CD4-positive, CD25-positive, alpha-beta regulatory T cell (primary cell): ENCODE data around the gene NPAS2. TPM values are rescaled to one million over a fixed set of nuclear protein-coding genes. Genes with fewer than 3 reads are reported as not detected.

Experiments used
- ATAC-seq, 2 donors: fragments of 150-1000 bp; cut with Tn5 transposase; one replicate each; pipeline ENCODE4 v1.10.0; 2021; ENCODE audit warnings: low read depth in 2 of 2, moderate number of reproducible peaks in 2 of 2, moderate library complexity in 1 of 2
- DNase-seq, 3 donors: peaks; one replicate each; pipeline versions ENCODE4 v3.0.0 to v3.0.0-alpha.2; 2012 to 2022; ENCODE audit warnings: mixed read lengths in 1 of 3
- H3K27ac ChIP-seq: one replicate; pipeline ENCODE4 v1.7.0; 2013; ENCODE audit warnings: mild to moderate bottlenecking, low read length; ENCODE audit not compliant: insufficient read depth, poor library complexity, severe bottlenecking
- H3K27me3 ChIP-seq: one replicate; pipeline ENCODE4 v1.7.0; 2013; ENCODE audit warnings: low read length; ENCODE audit not compliant: control insufficient read depth, insufficient read depth
- H3K36me3 ChIP-seq: one replicate; pipeline ENCODE4 v1.7.0; 2013; ENCODE audit warnings: mild to moderate bottlenecking, low read length, moderate library complexity; ENCODE audit not compliant: control insufficient read depth, insufficient read depth
- H3K4me1 ChIP-seq: 2 replicates; pipeline ENCODE4 v1.7.0; 2013; ENCODE audit warnings: mild to moderate bottlenecking, low read length; ENCODE audit not compliant: insufficient read depth, control insufficient read depth, poor library complexity, severe bottlenecking
- H3K4me3 ChIP-seq: one replicate; pipeline ENCODE4 v1.7.0; 2013; ENCODE audit warnings: low read depth, mild to moderate bottlenecking, low read length, moderate library complexity
- H3K9me3 ChIP-seq, 2 experiments: 1 replicate in 1 of 2; 2 replicates in 1 of 2; pipeline ENCODE4 v1.7.0; 2013; ENCODE audit warnings: low read length in 2 of 2, mild to moderate bottlenecking in 1 of 2, moderate library complexity in 1 of 2; ENCODE audit not compliant: control insufficient read depth in 2 of 2
- H3K27ac Mint-ChIP-seq, 3 donors: one replicate each; pipeline ENCODE4 v1.8.0; 2020 to 2022; ENCODE audit warnings: mild to moderate bottlenecking in 3 of 3, mixed read lengths in 3 of 3, moderate library complexity in 2 of 3
- H3K27me3 Mint-ChIP-seq: one replicate; pipeline ENCODE4 v1.8.0; 2022; ENCODE audit warnings: mild to moderate bottlenecking, mixed read lengths
- H3K36me3 Mint-ChIP-seq: one replicate; pipeline ENCODE4 v1.8.0; 2020; ENCODE audit warnings: mixed read lengths
- H3K4me1 Mint-ChIP-seq, 4 donors: one replicate each; pipeline ENCODE4 v1.8.0; 2020 to 2022; ENCODE audit warnings: mixed read lengths in 4 of 4, mild to moderate bottlenecking in 1 of 4
- H3K4me3 Mint-ChIP-seq, 4 donors: one replicate each; pipeline ENCODE4 v1.8.0; 2020 to 2022; ENCODE audit warnings: mild to moderate bottlenecking in 4 of 4, mixed read lengths in 4 of 4, moderate library complexity in 3 of 4
- H3K9me3 Mint-ChIP-seq, 7 donors: one replicate each; pipeline ENCODE4 v1.8.0; 2020 to 2022; ENCODE audit warnings: mixed read lengths in 7 of 7, mild to moderate bottlenecking in 3 of 7, moderate library complexity in 2 of 7
- polyA plus RNA-seq, 4 donors: library from polyadenylated mRNA; unstranded; fragments of 300-500 nt; fragmentation: Illumina TruSeq; gene quantifications; one replicate each; pipeline ENCODE4 v1.2.3, GENCODE V29; 2021
- total RNA-seq: library from RNA; stranded (reverse); gene quantifications from one replicate; pipeline ENCODE4 v1.2.3, GENCODE V29; 2022

Gene NPAS2
- total and polyA plus RNA-seq, 5 donors from 2014 or later: 0.22 to 0.72 (median 0.54) TPM; not detected in 1

DNA sequence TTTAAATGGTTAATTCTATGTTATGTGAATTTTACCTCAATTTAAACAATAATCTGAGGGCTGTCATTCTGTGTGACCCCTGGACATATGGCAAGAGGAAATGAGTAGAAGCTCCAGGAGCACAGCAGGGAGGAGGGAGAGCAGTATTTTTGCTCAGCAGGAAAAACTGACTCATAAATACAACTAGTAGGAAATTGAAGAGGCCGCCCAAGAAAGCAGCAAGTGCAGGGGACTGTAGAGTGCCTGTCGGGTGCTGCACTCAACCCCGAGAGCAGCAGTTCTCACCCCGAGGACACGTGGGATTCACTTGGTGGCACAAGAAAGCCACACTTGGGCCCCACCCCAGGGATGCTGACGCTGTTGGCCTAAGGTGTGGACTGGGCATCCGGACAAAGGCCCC, 60.8 kb downstream of the NPAS2 start:
- no peaks in the 10 kb centered on the region for H3K9me3 ChIP-seq
- H3K4me3 ChIP-seq: no peak overlapping the region
- no peaks in the 10 kb centered on the region for H3K27me3 ChIP-seq
- no peak for ATAC-seq
- no peak overlapping the region for H3K4me3 Mint-ChIP-seq
- no peaks in the 10 kb centered on the region for H3K36me3 Mint-ChIP-seq
- no peak overlapping the region for H3K27ac Mint-ChIP-seq
- DNase-seq: no peak
- H3K27me3 Mint-ChIP-seq: peaks cover 10% of the 10 kb centered on the region
- H3K27ac ChIP-seq: no peak overlapping the region
- no peaks in the 10 kb centered on the region for H3K36me3 ChIP-seq
- H3K4me1 Mint-ChIP-seq: no peaks in the 10 kb centered on the region
- no peaks in the 10 kb centered on the region for H3K4me1 ChIP-seq
- H3K9me3 Mint-ChIP-seq: peaks cover 0 to 4% (median 0%) of the 10 kb centered on the region in 7 donors

DNA sequence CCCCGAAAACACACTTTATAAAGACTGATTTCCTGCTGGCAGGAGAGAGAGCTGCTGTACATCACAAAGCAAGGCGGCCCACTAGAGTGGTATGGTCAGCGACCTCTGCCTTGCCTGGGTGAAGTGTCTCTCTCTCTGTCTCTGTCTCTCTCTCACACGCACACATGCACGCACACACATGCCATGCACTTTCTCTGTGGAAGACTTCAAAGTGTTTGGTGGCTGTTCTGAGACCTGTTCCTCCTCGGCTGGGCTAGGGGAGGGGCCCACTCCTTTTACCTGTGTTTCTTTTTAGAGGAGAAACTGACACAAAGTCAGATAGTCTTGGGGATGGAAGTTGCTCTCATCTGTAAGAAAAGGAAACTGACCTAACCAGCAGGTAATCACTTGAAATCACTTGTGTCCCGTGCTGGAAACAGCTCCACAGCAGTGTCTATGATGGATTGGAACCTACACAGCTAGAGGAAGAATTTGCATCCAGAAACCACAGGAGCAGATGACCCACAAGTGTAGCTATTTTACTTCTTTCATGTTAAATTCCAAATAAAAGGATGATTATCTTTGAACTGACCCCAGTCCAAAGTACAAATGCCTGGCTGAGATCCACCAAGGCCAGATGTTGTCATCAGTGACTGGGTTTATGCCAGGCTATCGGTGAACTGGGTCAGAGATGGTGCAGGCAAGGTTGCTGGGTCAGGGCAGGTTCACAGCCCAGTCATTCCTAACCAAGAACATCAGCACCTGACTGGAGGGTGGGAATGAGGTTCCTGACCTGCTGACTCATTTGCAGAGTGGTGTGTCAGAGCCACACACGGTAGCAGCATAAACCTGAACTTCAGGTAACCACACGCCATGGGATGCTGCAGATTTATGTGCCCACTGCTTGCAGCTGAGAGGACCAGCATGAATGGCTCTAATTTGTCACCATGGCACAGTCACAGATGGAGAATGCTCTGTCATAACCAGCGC, 63.0 kb downstream of the NPAS2 start:
- Histone ChIP-seq H3K4me1 (no peaks in the 10 kb centered on the region), H3K4me3 (no peak overlapping the region), H3K36me3 (no peaks in the 10 kb centered on the region), H3K27me3 (peaks cover 4% of the 10 kb centered on the region), H3K9me3 (no peaks in the 10 kb centered on the region), H3K27ac (no peak overlapping the region)
- Mint-ChIP-seq H3K27ac (no peak overlapping the region), H3K27me3 (peaks cover 7% of the 10 kb centered on the region), H3K9me3 (peaks cover 0 to 4% (median 0%) of the 10 kb centered on the region in 7 donors), H3K4me3 (no peak overlapping the region), H3K36me3 (no peaks in the 10 kb centered on the region), H3K4me1 (no peaks in the 10 kb centered on the region)
- DNase-seq (no peak), ATAC-seq (no peak)

DNA sequence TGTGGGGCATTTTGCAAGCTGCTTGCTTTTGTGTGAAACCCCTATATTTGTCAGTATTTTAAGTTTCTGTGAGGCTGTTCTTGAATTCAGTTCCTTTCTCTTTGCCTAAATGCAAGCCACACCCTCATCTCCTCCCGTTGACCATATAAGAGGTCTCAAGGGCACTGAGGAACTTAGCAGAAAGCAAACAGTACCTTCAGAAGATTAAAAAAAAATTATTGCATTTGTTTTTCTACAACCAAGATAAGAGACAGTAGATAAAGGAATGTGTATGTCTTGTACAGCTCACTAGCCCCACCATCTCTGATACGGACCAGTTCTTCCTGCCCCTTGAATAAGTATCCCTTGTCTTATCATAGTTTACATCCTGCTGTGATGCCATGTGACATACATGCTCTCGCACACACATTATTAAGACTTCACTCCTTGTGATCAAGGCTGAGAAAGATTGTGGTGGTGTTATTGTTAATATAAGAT, 64.2 kb downstream of the NPAS2 start:
- Mint-ChIP-seq H3K4me3 (no peak overlapping the region), H3K4me1 (no peaks in the 10 kb centered on the region), H3K9me3 (peaks cover 0 to 4% (median 0%) of the 10 kb centered on the region in 7 donors), H3K27me3 (peaks cover 7% of the 10 kb centered on the region), H3K36me3 (no peaks in the 10 kb centered on the region), H3K27ac (peak overlapping the region in 1 of 3 donors; percentile 44)
- no peak overlapping the region for H3K4me3 ChIP-seq
- H3K27ac ChIP-seq: no peak overlapping the region
- H3K9me3 ChIP-seq: no peaks in the 10 kb centered on the region
- DNase-seq: no peak
- no peaks in the 10 kb centered on the region for H3K36me3 ChIP-seq
- no peaks in the 10 kb centered on the region for H3K4me1 ChIP-seq
- peaks cover 4% of the 10 kb centered on the region for H3K27me3 ChIP-seq
- no peak for ATAC-seq

DNA sequence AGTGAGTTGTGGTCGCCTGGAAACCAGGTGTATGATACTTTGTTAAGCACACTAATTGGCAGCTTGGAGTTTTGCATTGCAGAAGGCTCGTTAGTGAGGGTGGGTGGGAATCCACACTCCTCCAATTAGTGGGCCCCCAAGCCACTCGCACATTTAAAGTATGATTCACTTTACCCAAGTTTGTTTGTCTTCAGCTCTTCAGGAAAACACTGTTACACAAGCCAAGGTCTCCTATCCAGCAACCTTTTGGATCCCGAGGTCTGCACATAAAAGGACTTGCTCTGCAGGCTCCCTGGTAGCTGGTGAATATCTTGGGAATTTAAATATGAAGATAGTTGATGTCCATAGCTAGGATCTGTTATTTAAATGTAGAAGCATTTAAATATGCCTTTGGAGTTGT, 66.1 kb downstream of the NPAS2 start:
- no peaks in the 10 kb centered on the region for H3K9me3 ChIP-seq
- H3K27ac ChIP-seq: no peak overlapping the region
- H3K4me3 Mint-ChIP-seq: no peak overlapping the region
- H3K4me1 ChIP-seq: no peaks in the 10 kb centered on the region
- no peaks in the 10 kb centered on the region for H3K9me3 Mint-ChIP-seq
- H3K27me3 ChIP-seq: peaks cover 4% of the 10 kb centered on the region
- no peaks in the 10 kb centered on the region for H3K36me3 ChIP-seq
- no peak for ATAC-seq
- DNase-seq: no peak
- no peak overlapping the region for H3K4me3 ChIP-seq
- no peaks in the 10 kb centered on the region for H3K4me1 Mint-ChIP-seq
- H3K27ac Mint-ChIP-seq: no peak overlapping the region
- H3K36me3 Mint-ChIP-seq: no peaks in the 10 kb centered on the region
- H3K27me3 Mint-ChIP-seq: no peaks in the 10 kb centered on the region

DNA sequence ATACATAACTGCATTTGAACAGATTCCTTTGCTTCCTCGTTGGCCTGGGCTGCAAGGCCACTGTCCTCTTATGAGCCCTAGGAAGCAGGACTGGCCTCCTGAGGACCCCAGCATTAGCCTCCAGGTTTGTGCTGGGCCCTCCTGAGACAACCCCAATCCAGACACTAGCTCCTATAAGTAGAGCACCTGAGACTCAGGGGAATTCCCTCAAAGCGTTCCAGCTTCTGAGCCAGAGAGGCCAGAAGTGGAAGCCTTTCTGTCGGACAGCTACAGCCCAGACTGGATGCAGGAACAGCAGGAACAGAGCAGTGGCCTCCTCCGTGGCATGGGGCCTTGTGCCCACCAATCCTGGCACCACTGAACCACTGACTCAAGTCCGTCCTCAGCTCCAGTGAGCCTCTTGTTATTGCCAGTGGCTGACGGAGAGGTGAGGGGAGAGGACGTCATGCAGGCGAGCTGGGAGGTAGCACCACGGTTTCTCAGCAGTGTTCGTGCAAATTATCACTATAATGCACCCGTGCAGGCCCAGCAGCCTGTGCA, 67.2 kb downstream of the NPAS2 start:
- Mint-ChIP-seq H3K4me1 (no peaks in the 10 kb centered on the region), H3K4me3 (no peak overlapping the region), H3K36me3 (no peaks in the 10 kb centered on the region), H3K27ac (no peak overlapping the region), H3K27me3 (no peaks in the 10 kb centered on the region), H3K9me3 (peaks cover 0 to 3% (median 0%) of the 10 kb centered on the region in 7 donors)
- ATAC-seq (no peak), DNase-seq (no peak)
- Histone ChIP-seq H3K36me3 (no peaks in the 10 kb centered on the region), H3K27ac (no peak overlapping the region), H3K27me3 (peaks cover 4% of the 10 kb centered on the region), H3K4me3 (no peak overlapping the region), H3K4me1 (no peaks in the 10 kb centered on the region), H3K9me3 (no peaks in the 10 kb centered on the region)

DNA sequence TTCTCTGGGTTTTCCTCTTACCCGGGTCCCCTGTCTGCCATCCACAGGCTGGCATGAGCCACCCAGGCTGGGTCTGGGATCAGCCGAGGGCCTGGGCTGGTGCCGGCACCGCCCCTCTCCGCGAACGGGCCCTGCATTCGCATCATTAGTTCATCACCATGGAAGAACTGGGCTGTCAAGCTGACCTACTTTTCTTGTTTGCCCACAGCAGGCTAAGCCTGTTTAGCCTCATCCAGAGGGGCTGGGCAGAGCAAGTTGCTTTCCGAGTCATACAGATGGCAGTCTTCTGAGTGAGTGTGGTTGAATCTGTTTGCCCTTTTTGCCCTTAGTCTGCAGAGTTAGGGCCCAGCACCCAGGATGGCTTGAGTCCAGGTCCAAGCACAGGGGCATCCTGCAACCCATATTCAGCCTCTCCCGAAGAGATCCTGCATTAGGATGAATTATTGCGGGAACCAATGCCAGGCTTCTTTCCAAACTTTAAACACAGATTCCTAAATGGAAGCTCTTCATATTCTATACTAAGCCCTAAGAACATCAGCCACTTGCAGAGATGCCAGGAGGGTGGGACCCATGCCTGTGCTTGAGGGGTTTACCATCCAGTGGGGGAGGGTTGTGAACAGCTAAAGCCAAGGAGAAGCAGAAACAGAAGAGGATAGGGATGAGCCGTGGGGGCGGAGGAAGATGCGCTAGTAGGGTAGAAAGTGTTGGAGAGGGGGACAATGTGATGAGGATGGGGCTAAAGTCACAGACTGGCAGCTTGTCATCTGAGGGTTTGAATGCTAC, 68.0 kb downstream of the NPAS2 start:
- Mint-ChIP-seq H3K4me1 (no peaks in the 10 kb centered on the region), H3K4me3 (no peak overlapping the region), H3K27ac (peak overlapping the region in 1 of 3 donors; percentile 64), H3K27me3 (no peaks in the 10 kb centered on the region), H3K36me3 (no peaks in the 10 kb centered on the region), H3K9me3 (peaks cover 0 to 3% (median 0%) of the 10 kb centered on the region in 7 donors)
- Histone ChIP-seq H3K27ac (no peak overlapping the region), H3K4me3 (no peak overlapping the region), H3K27me3 (peaks cover 4% of the 10 kb centered on the region), H3K36me3 (no peaks in the 10 kb centered on the region), H3K4me1 (no peaks in the 10 kb centered on the region), H3K9me3 (no peaks in the 10 kb centered on the region)
- ATAC-seq (no peak), DNase-seq (no peak)

DNA sequence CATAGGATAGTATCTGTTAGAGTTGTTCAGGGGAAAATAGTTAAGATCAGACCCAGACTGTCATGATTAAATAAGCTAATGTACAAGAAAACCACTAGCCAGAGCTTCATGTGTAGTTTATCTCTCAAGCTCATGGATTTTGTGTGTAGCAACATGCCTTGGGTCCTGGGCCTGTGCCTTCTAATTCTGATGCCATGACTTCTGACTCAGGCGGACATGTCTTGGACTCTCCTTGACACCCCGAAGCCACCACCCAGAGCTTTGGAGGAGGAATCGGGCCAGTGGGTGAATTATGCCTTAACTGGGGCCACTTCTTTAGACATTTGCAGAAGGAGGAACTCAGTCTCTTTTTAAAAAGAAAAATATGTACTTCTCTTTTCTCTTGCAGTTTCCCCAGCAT, 68.7 kb downstream of the NPAS2 start:
- no peak for ATAC-seq
- Histone ChIP-seq H3K27ac (no peak overlapping the region), H3K27me3 (peaks cover 4% of the 10 kb centered on the region), H3K4me1 (no peaks in the 10 kb centered on the region), H3K4me3 (no peak overlapping the region), H3K9me3 (no peaks in the 10 kb centered on the region), H3K36me3 (no peaks in the 10 kb centered on the region)
- peaks cover 0 to 3% (median 0%) of the 10 kb centered on the region in 7 donors for H3K9me3 Mint-ChIP-seq
- H3K4me3 Mint-ChIP-seq: no peak overlapping the region
- no peaks in the 10 kb centered on the region for H3K4me1 Mint-ChIP-seq
- H3K27me3 Mint-ChIP-seq: no peaks in the 10 kb centered on the region
- DNase-seq: no peak
- no peak overlapping the region for H3K27ac Mint-ChIP-seq
- no peaks in the 10 kb centered on the region for H3K36me3 Mint-ChIP-seq
